Activated CD8-positive, alpha-beta T cell treated with anti-CD3 and anti-CD28 coated beads for 36 hours (primary cell): ENCODE data around the gene SASH1. TPM values are rescaled to one million over a fixed set of nuclear protein-coding genes. Genes with fewer than 3 reads are reported as not detected.

Source experiments
- ATAC-seq: fragments of 200-7000 bp; cut with Tn5 transposase; one replicate; pipeline ENCODE4 v1.10.0; 2021; ENCODE audit warnings: mild to moderate bottlenecking, moderate library complexity
- CTCF ChIA-PET: fragments of 350-600 bp; sonication (Branson Sonifier 250); formaldehyde crosslinking; loops from one replicate; lab custom pipeline; 2021; ENCODE audit warnings: antibody characterized with exemption; lab: Charles Lee
- POLR2A ChIA-PET: fragments of 350-600 bp; sonication (Branson Sonifier 250); formaldehyde crosslinking; loops from one replicate; lab custom pipeline; 2021; ENCODE audit warnings: antibody characterized with exemption; lab: Charles Lee
- DNase-seq: peaks from one replicate; pipeline ENCODE4 v3.0.0-alpha.2; 2020
- H3K27ac Mint-ChIP-seq: one replicate; pipeline ENCODE4 v1.8.0; 2021; ENCODE audit warnings: mild to moderate bottlenecking, mixed read lengths
- H3K27me3 Mint-ChIP-seq: one replicate; pipeline ENCODE4 v1.8.0; 2021; ENCODE audit warnings: mixed read lengths
- H3K36me3 Mint-ChIP-seq: one replicate; pipeline ENCODE4 v1.8.0; 2021; ENCODE audit warnings: low read depth, mixed read lengths
- H3K4me1 Mint-ChIP-seq: one replicate; pipeline ENCODE4 v1.8.0; 2021; ENCODE audit warnings: low read depth, mixed read lengths
- H3K4me3 Mint-ChIP-seq: one replicate; pipeline ENCODE4 v1.8.0; 2021; ENCODE audit warnings: mild to moderate bottlenecking, moderate library complexity, mixed read lengths
- H3K9me3 Mint-ChIP-seq: one replicate; pipeline ENCODE4 v1.8.0; 2021; ENCODE audit warnings: mixed read lengths
- intact Hi-C: fragments of 100-400 bp; cut with micrococcal nuclease; formaldehyde crosslinking; loops from one replicate; pipeline ENCODE4 v1.10.0; 2022
- total RNA-seq, 2 experiments: library from RNA; stranded (reverse); gene quantifications; one replicate each; pipeline ENCODE4 v1.2.3, GENCODE V29; 2021
- TF ChIP-seq, protein P1 (sequence below): fragments of 200-600 bp; IDR thresholded peaks from one replicate; pipeline ENCODE4 v1.8.0; 2022; ENCODE audit warnings: antibody characterized with exemption, mild to moderate bottlenecking

Gene SASH1
- total RNA-seq, 2 experiments from 2014 or later: 0.04 to 0.05 TPM

DNA sequence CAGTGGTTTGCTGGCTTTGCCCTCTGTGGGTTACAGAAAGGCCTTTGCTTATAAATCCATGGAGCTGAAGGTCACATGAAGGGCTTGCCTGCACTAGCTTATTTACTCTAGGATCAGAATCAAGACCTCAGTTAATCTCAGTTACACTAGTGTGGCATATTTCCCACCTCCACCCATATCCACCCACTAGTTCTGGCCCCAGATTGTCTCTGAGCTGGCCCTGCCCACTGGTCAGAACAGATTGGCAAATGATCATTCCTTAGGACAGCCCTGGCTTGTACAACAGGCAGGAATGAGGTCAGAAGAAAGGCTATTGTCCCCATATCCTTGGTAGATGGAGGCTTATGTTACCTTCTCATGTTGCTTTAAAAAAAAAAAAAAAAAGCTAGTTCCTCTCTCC is 33.3 kb upstream of the SASH1 start:
- peaks cover 2% of the 10 kb centered on the region for H3K27me3 Mint-ChIP-seq
- no peaks in the 10 kb centered on the region for H3K9me3 Mint-ChIP-seq
- CTCF ChIA-PET: no interaction called here
- intact Hi-C loops: no loop called here
- H3K4me3 Mint-ChIP-seq: no peak overlapping the region
- H3K36me3 Mint-ChIP-seq: no peaks in the 10 kb centered on the region
- DNase-seq: no peak
- POLR2A ChIA-PET: no interaction called here
- H3K4me1 Mint-ChIP-seq: no peaks in the 10 kb centered on the region
- TF ChIP-seq, protein P1, sequence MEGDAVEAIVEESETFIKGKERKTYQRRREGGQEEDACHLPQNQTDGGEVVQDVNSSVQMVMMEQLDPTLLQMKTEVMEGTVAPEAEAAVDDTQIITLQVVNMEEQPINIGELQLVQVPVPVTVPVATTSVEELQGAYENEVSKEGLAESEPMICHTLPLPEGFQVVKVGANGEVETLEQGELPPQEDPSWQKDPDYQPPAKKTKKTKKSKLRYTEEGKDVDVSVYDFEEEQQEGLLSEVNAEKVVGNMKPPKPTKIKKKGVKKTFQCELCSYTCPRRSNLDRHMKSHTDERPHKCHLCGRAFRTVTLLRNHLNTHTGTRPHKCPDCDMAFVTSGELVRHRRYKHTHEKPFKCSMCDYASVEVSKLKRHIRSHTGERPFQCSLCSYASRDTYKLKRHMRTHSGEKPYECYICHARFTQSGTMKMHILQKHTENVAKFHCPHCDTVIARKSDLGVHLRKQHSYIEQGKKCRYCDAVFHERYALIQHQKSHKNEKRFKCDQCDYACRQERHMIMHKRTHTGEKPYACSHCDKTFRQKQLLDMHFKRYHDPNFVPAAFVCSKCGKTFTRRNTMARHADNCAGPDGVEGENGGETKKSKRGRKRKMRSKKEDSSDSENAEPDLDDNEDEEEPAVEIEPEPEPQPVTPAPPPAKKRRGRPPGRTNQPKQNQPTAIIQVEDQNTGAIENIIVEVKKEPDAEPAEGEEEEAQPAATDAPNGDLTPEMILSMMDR: no peak
- ATAC-seq: no peak
- no peak overlapping the region for H3K27ac Mint-ChIP-seq

DNA sequence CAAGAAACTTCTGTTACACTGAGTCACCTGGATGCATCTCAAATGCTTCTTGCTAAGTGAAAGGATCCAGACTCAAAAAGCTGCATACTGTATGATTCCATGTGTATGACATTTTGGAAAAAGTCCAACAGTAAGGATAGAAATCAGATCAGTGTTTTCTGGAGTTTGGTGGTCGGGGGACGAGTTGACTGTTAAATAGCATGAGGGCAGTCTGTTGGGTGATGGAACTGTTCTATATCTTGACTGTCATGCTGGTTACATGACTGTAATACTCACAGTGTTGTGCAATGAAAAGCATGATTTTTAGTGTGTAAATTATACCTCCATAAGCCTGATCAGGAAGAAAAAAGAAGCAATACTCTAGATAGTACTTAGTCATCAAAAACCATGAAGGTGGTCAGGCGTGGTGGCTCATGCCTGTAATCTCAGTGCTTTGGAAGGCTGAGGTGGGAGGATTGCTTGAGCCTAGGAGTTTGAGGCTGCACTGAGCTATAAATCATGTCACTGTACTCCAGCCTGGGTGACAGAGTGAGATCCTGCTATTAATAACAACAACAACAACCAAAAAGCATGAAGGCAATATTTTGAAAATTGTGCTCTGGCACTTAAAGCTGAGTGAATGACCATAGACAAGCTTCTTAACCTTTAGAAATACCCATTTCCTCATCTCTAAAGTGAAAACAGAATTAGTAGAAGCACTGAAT is 30.5 kb upstream of the SASH1 start:
- peaks cover 2% of the 10 kb centered on the region for H3K27me3 Mint-ChIP-seq
- H3K9me3 Mint-ChIP-seq: no peaks in the 10 kb centered on the region
- POLR2A ChIA-PET: no interaction called here
- no peaks in the 10 kb centered on the region for H3K4me1 Mint-ChIP-seq
- no peak overlapping the region for H3K4me3 Mint-ChIP-seq
- TF ChIP-seq, protein P1: no peak
- H3K36me3 Mint-ChIP-seq: no peaks in the 10 kb centered on the region
- no peak for ATAC-seq
- intact Hi-C loops: no loop called here
- CTCF ChIA-PET: interaction anchor here (1.1 kb wide), 1 partner anchor 11 kb away, joined by 3 read pairs; no protein-coding TSS in a partner anchor
- DNase-seq: no peak
- no peak overlapping the region for H3K27ac Mint-ChIP-seq

DNA sequence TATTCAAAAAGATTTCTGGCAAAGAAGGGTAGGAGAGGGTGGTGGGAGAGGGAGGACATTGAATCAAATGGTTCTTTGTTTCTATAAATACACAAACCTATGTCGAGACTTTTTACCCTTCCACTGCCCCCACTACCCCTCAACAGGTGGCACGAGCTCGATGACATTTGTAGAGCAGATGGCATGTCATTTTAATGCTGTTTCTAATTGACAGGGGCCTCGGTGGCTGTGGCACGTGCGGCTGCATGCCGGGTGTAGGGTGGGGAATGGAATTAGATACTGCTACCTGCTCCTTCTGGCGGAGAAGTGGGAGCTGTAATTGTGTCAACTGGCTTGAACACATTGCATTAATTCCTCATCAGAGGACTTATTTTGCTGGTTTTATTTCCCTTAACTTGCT is 29.1 kb upstream of the SASH1 start:
- CTCF ChIA-PET: no interaction called here
- DNase-seq: no peak
- no peak overlapping the region for H3K4me3 Mint-ChIP-seq
- ATAC-seq: no peak
- peaks cover 2% of the 10 kb centered on the region for H3K27me3 Mint-ChIP-seq
- TF ChIP-seq, protein P1: no peak
- H3K27ac Mint-ChIP-seq: no peak overlapping the region
- POLR2A ChIA-PET: no interaction called here
- no peaks in the 10 kb centered on the region for H3K4me1 Mint-ChIP-seq
- intact Hi-C loops: no loop called here
- H3K9me3 Mint-ChIP-seq: no peaks in the 10 kb centered on the region
- H3K36me3 Mint-ChIP-seq: no peaks in the 10 kb centered on the region

DNA sequence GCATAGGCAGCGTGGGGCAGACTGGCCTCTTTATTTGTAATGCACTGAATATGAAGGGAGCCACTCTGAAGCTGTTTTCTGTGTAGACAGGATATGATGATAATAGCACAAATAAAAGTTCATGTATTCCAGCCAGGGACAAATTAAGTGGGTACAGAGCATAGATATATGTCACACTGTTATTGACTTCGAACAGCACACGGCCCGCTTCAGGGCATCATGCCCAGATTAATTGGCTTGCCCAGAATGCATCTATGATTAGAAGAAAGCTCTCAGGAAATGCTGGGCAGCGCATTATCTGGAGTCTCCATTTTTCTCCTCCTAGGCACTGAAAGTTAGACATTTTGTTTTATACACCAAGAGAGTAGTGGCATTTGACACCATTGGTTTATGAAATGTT is 26.3 kb upstream of the SASH1 start:
- POLR2A ChIA-PET: no interaction called here
- TF ChIP-seq, protein P1: no peak
- Mint-ChIP-seq H3K27ac (no peak overlapping the region), H3K9me3 (no peaks in the 10 kb centered on the region), H3K36me3 (no peaks in the 10 kb centered on the region), H3K27me3 (peaks cover 3% of the 10 kb centered on the region), H3K4me1 (no peaks in the 10 kb centered on the region), H3K4me3 (no peak overlapping the region)
- ATAC-seq: no peak
- DNase-seq: no peak
- intact Hi-C loops: no loop called here
- CTCF ChIA-PET: no interaction called here

DNA sequence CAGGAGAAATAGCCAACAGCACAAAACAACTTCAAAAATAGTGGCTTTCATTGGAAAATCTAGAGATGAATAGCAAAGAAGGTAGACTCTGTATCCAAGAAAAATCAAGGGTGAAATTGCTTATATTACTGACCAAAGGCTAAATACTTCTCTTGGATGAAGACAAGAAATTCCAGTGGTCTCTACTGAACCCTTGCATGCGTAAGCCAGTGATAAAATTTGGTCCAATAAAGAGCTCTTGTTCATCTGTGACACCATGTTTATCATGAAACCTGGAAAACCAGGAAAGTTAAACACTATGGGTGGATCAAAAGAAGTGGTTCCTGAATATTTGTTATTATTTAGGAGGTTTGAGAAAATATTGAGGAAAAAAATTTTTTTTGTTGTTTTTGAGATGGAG is 25.6 kb upstream of the SASH1 start:
- H3K36me3 Mint-ChIP-seq: no peaks in the 10 kb centered on the region
- intact Hi-C loops: no loop called here
- no peak for ATAC-seq
- TF ChIP-seq, protein P1: no peak
- ChIA-PET CTCF (no interaction called here), POLR2A (no interaction called here)
- no peak overlapping the region for H3K27ac Mint-ChIP-seq
- H3K27me3 Mint-ChIP-seq: peaks cover 2% of the 10 kb centered on the region
- no peak for DNase-seq
- H3K4me3 Mint-ChIP-seq: no peak overlapping the region
- H3K4me1 Mint-ChIP-seq: no peaks in the 10 kb centered on the region
- no peaks in the 10 kb centered on the region for H3K9me3 Mint-ChIP-seq
